NCI-H128 (cell line): ENCODE data around the gene NTNG2.

Experiments
- DNase-seq: peaks from one replicate; lab custom pipeline; 2025; ENCODE audit not compliant: unreplicated experiment; lab: John Stamatoyannopoulos, UW

Gene NTNG2

GRCh38 chr9:132234535-132234934 lies 72.7 kb downstream of the NTNG2 start:
- DNase-seq: no peak

- DNase-seq: no peak
Measured at GRCh38 chr9:132235125-132235524, 73.3 kb downstream of the NTNG2 start.

GRCh38 chr9:132235894-132236661 lies 74.2 kb downstream of the NTNG2 start:
- DNase-seq: peak; percentile 76

GRCh38 chr9:132236662-132237311 lies 74.9 kb downstream of the NTNG2 start:
- no peak for DNase-seq

GRCh38 chr9:132237481-132237880 lies 75.6 kb downstream of the NTNG2 start:
- DNase-seq: no peak

GRCh38 chr9:132238026-132238972 lies 76.4 kb downstream of the NTNG2 start:
- DNase-seq: no peak

GRCh38 chr9:132238992-132239391 lies 77.1 kb downstream of the NTNG2 start:
- no peak for DNase-seq

GRCh38 chr9:132239518-132239917 lies 77.7 kb downstream of the NTNG2 start:
- no peak for DNase-seq

GRCh38 chr9:132239999-132240840 lies 78.4 kb downstream of the NTNG2 start:
- DNase-seq: no peak

GRCh38 chr9:132240841-132241482 lies 79.1 kb downstream of the NTNG2 start:
- peak; percentile 93 for DNase-seq

- no peak for DNase-seq
Measured at GRCh38 chr9:132241483-132241839, 79.6 kb downstream of the NTNG2 start.

- no peak for DNase-seq
Measured at GRCh38 chr9:132241840-132242620, 80.2 kb downstream of the NTNG2 start.

- DNase-seq: no peak
Measured at GRCh38 chr9:132242621-132243155, 80.8 kb downstream of the NTNG2 start.

- no peak for DNase-seq
Measured at GRCh38 chr9:132243156-132244074, 81.6 kb downstream of the NTNG2 start.

GRCh38 chr9:132244582-132245455 lies 83.0 kb downstream of the NTNG2 start:
- DNase-seq: no peak

GRCh38 chr9:132245465-132245864 lies 83.6 kb downstream of the NTNG2 start:
- DNase-seq: no peak

GRCh38 chr9:132247942-132248341 lies 86.1 kb downstream of the NTNG2 start:
- no peak for DNase-seq
